Measurements from ENCODE around the gene NDUFS1. TPM values are rescaled to one million over a fixed set of nuclear protein-coding genes. Genes with fewer than 3 reads are reported as not detected.

NDUFS1 gene
- 167 and 169 TPM in 2 replicates for total RNA-seq

DNA sequence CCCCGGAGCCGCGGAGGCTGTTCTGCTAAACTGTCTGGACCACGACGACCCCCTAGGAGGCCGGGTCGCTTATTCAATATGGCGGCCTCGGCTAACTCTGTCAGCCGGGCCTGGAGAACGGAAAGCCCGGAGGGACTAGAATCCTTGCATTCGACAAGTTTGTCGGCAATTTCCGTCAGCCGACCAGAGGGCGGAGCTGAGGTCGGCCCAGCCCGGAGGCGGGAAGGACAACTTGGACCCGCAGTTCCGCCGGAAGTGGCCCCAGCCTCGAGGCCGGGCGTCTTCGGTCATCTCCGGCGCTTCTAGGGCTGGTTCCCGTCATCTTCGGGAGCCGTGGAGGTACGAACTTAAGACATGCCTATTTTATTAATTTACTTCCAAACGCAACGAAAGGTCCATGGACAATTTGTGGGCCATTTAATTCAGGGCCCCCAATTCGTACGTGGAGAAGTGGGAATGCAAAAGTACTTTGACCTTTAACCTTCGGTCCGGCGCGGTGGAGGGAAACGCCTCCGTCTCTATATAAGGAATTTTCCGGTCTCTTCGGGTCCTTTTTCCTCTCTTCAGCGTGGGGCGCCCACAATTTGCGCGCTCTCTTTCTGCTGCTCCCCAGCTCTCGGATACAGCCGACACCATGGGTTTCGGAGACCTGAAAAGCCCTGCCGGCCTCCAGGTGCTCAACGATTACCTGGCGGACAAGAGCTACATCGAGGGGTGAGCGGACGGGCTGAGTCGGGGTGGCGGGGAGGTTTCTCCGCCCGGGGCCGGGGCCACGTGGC is at the start of gene NDUFS1, which contains the start of gene EEF1B2:
Gene NDUFS1 (minus strand): TSS at position 99 of the 779 bp plus-strand sequence. CDS start 5,766 bp downstream, outside the sequence.
Gene EEF1B2 (plus strand): TSS at position 550 of the 779 bp plus-strand sequence. CDS start 85 bp downstream, at position 635.

DNA sequence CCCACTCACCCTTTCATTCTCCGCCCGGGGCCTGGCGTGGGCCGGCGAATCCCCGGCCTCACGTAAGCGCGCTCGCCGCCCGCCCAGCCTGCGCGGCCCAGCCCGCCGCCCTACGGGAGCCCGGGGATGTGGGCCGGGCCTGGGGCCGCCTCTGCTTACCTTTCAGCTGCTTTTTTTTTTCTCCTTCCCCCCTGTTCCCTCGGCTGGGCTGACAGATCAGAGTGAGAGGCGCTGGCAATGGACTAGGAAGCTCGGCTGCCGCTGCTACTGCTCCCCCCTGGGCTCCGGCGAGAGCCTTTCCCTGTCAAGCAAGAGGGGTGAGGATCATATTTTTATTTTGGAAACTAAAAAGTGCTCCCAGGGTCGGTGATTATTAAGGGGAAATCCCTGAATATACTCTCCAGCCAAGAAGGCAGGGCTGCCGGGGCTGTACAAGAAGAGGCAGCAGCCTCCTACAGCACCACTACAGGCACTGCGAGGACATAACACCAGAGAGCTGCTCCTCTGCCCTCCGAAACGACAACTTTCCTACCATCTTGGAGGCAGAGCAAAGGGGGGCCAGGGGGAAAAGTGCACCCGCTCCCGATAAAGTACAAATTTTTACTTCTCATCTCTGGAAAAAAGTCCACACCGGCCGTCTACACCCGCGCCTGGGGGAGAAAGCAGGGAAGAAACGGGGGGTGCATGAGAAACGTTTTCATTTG is 73.3 kb downstream of the NDUFS1 start, which contains the start of gene INO80D:
Gene INO80D (minus strand): TSS at position 433 of the 704 bp plus-strand sequence. CDS start 23,158 bp downstream, outside the sequence.

Other genes starting within 250 kb of the NDUFS1 start
- 3.6 and 7.1 TPM in 2 replicates for gene INO80D, start 73.3 kb downstream of the NDUFS1 start, total RNA-seq
- gene EEF1B2, start 451 bp upstream of the NDUFS1 start, total RNA-seq: 649 and 973 TPM in 2 replicates
- 11.4 and 13.7 TPM in 2 replicates for gene ZDBF2, start 115.2 kb upstream of the NDUFS1 start, total RNA-seq